HEK293T (cell line): ENCODE measurements around the gene COMMD7.

Experiments used
- BHLHE40 ChIP-seq: fragments of 450-650 bp; IDR thresholded peaks from 2 replicates; pipeline ENCODE4 v1.6.1; 2016; ENCODE audit warnings: mild to moderate bottlenecking, moderate library complexity, borderline replicate concordance
- FOXK2 ChIP-seq: fragments of 450-650 bp; IDR thresholded peaks from 2 replicates; pipeline ENCODE4 v1.6.1; 2016; ENCODE audit warnings: mild to moderate bottlenecking
- FOXM1 ChIP-seq: fragments of 450-650 bp; IDR thresholded peaks from 2 replicates; pipeline ENCODE4 v1.6.1; 2017; ENCODE audit warnings: mild to moderate bottlenecking, borderline replicate concordance
- LEF1 ChIP-seq: fragments of 450-650 bp; IDR thresholded peaks from 2 replicates; pipeline ENCODE4 v1.6.1; 2017; ENCODE audit warnings: mild to moderate bottlenecking, borderline replicate concordance
- NFRKB ChIP-seq: fragments of 450-650 bp; IDR thresholded peaks from 2 replicates; pipeline ENCODE4 v1.6.1; 2016; ENCODE audit warnings: mild to moderate bottlenecking, moderate library complexity
- SP1 ChIP-seq: fragments of 450-650 bp; IDR thresholded peaks from 2 replicates; pipeline ENCODE4 v1.6.1; 2017

DNA sequence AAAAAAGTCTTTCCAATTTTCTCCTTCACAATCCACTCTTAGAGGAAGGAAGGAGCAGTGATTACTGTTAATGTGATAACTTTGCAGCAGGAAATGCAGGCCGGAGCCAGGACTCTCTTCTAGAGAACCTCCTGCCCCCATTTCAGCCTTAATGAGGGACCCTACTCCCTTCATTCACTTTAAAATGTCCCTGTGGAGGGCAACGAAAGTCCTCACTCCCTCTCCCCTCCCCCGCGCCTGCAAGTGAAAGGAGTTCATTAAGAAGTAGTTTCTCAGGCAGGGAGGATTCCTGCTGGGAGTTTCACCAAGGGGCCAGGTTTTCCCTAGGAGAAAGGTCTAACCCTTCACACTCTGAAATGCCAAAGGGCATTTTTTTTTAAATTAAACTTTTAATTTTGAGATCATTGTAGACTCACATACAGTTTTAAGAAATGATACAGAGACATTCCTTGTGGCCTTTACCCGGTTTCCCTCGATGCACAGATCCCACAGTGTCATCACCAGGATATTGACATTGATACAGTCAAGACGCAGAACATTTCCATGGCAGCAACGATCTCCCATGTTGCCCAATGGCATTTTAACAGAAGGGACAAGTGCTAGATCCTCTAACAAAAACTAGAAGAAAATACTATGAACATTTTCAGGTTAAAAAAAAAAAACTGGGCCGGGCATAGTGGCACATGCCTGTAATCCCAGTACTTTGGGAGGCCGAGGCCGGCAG lies 6.8 kb upstream of the COMMD7 start:
- TF ChIP-seq BHLHE40 (no peak), SP1 (no peak), FOXK2 (no peak), FOXM1 (no peak), LEF1 (no peak), NFRKB (no peak)
